Measurements from ENCODE around the gene DTX2. TPM values are rescaled to one million over a fixed set of nuclear protein-coding genes. Genes with fewer than 3 reads are reported as not detected.

The DTX2 gene
- total and polyA plus RNA-seq, 10 donors: 17.9 to 60.6 (median 42.9) TPM

DNA sequence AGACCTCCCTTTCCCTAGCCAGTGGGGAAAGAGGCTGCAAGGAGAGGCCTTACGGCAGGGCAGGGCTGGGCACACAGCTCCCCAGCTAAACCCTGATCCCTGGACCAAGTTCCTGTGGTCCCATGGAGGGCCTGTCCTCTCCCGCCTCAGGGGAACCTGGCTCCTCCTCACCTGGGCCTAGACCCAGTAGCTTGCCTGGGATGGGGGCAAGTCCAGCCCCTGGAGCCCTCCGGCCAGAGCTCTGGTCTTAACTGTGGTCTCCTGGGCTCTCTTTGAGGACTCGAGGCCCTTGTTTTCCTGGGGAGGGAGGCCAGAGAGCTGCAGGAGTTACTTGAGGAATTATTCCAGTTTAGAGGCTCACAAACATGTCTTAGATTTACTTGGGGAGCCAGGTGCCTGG is 35.3 kb upstream of the DTX2 start:
- Histone ChIP-seq H3K4me1 (peaks cover 0 to 10% (median 0%) of the 10 kb centered on the region in 6 donors), H3K4me3 (no peak overlapping the region), H3K27ac (no peak overlapping the region), H3K36me3 (no peaks in the 10 kb centered on the region), H3K27me3 (replicated peaks in 1 of 7) (no peaks in the 10 kb centered on the region), H3K9me3 (no peaks in the 10 kb centered on the region)
- no peak for TF ChIP-seq POLR2AphosphoS5 (IDR thresholded peaks at IDR 0.05)
- TF ChIP-seq POLR2A (IDR thresholded peaks at IDR 0.05): no peak
- TF ChIP-seq, protein P1, sequence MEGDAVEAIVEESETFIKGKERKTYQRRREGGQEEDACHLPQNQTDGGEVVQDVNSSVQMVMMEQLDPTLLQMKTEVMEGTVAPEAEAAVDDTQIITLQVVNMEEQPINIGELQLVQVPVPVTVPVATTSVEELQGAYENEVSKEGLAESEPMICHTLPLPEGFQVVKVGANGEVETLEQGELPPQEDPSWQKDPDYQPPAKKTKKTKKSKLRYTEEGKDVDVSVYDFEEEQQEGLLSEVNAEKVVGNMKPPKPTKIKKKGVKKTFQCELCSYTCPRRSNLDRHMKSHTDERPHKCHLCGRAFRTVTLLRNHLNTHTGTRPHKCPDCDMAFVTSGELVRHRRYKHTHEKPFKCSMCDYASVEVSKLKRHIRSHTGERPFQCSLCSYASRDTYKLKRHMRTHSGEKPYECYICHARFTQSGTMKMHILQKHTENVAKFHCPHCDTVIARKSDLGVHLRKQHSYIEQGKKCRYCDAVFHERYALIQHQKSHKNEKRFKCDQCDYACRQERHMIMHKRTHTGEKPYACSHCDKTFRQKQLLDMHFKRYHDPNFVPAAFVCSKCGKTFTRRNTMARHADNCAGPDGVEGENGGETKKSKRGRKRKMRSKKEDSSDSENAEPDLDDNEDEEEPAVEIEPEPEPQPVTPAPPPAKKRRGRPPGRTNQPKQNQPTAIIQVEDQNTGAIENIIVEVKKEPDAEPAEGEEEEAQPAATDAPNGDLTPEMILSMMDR (IDR thresholded peaks at IDR 0.05 in 8 of 11, conservative IDR thresholded peaks at IDR 0.05 in 3 of 11): no peak
- intact Hi-C loops (cut with DNase I; ENCODE audit: low total_unique reads): no loop called here
- WGBS, 5 donors: 88 to 96% (median 93%) methylated on average over 3 to 4 of the region's 4 CpGs
- no peak for DNase-seq

DNA sequence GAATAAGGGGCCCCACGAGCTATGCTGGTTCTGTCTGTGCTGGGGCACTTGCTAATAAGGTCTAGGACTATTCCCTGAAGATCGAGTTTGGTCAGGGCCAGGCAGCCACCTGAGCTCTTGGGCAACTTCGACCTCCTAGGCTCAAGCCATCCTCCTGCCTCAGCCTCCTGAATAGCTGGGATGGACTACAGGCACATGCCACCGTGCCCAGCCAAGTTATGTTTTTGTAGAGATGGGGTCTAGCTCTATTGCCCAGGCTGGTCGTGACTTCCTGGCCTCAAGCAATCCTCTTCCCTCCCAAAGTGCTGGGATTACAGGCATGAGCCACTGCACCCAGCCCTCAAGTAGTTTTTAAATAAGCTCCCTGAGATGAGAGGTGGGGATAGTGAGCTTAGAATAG is 33.9 kb upstream of the DTX2 start:
- intact Hi-C loops (cut with DNase I; ENCODE audit: low total_unique reads): no loop called here
- TF ChIP-seq POLR2AphosphoS5 (IDR thresholded peaks at IDR 0.05): no peak
- TF ChIP-seq, protein P1 (IDR thresholded peaks at IDR 0.05 in 8 of 11, conservative IDR thresholded peaks at IDR 0.05 in 3 of 11): no peak
- Histone ChIP-seq H3K9me3 (no peaks in the 10 kb centered on the region), H3K4me1 (peaks cover 0 to 10% (median 0%) of the 10 kb centered on the region in 6 donors), H3K27me3 (replicated peaks in 1 of 7) (no peaks in the 10 kb centered on the region), H3K4me3 (no peak overlapping the region), H3K36me3 (no peaks in the 10 kb centered on the region), H3K27ac (no peak overlapping the region)
- DNase-seq: no peak
- WGBS, 5 donors: 85 to 93% (median 90%) methylated on average over 5 of the region's 5 CpGs

DNA sequence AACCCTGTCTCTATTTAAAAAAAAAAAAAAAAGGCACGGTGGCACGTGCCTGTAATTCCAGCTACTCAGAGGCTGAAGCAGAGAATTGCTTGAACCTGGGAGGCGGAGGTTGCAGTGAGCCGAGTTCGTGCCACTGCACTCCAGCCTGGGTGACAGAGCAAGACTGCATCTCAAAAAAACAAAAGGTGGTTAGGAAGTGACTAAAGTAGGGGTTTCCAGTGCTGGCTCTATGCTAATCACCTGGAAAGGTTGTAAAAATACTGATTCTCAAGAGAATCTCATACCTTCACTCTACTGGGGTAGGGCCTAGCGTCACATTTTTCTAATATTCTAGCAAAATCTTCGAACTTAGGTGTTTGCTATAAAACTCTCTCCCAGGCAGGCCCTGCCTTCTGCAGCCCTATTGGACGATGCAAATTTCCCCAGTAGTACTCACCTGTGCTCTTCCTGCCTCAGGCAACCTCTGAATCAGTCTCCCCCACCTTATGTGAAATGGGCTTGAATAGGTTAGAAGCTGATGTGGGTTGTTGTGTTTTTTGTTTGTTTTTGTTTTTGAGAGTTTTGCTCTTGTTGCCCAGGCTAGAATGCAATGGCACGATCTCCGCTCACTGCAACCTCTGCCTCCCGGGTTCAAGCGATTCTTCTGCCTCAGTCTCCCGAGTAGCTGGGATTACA is 33.2 kb upstream of the DTX2 start:
- intact Hi-C loops (cut with DNase I; ENCODE audit: low total_unique reads): no loop called here
- 87 to 93% (median 90%) methylated on average over 13 of the region's 13 CpGs for whole genome bisulfite sequencing, 5 donors
- peaks cover 0 to 10% (median 0%) of the 10 kb centered on the region in 6 donors for H3K4me1 ChIP-seq
- H3K9me3 ChIP-seq: no peaks in the 10 kb centered on the region
- no peaks in the 10 kb centered on the region for H3K36me3 ChIP-seq
- no peaks in the 10 kb centered on the region for H3K27me3 ChIP-seq (replicated peaks in 1 of 7)
- DNase-seq: no peak
- no peak overlapping the region for H3K27ac ChIP-seq
- TF ChIP-seq POLR2A (IDR thresholded peaks at IDR 0.05) (no peak), POLR2AphosphoS5 (IDR thresholded peaks at IDR 0.05) (no peak)
- TF ChIP-seq, protein P1 (IDR thresholded peaks at IDR 0.05 in 8 of 11, conservative IDR thresholded peaks at IDR 0.05 in 3 of 11): no peak
- H3K4me3 ChIP-seq: no peak overlapping the region

DNA sequence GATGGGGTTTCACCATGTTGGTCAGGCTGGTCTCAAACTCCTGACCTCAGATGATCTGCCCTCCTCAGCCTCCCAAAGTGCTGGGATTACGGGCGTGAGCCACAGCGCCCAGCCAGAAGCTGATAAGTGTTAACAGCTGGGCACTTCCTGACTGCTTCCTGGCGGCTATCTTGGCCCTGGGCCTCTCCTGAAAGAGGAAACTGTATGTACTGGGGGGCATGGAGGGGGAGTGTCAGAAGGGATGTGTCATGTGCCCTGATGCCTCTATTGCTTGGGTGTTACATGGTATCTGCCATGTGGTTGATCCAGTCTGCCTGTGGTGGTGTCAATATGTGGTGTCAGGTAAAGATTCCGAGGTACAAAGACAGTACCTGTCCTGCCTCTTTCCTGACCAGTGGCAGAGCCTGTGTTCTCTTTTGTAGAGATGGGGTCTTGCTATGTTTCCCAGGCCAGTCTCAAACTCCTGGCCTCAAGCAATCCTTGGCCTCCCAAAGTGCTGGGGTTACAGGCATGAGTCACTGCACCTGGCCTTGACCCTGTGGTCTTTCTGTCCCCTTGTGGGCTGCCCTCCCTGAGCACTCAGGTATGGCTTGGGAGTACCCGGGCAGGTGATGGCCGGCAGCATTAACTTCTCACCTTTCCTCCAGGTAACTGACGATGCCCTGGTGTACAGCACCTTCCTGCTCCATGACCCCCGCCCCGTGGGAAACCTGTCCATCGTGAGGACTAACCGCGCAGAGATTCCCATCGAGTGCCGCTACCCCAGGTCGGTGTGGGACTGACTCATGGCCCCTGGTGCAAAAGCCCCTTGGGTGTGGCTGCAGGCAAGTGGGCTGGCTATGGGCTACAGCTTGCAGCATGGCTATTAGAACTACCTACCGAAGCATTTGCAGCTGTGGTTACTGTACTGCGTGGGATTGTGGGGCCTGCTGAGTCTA is 32.4 kb upstream of the DTX2 start:
- Histone ChIP-seq H3K4me1 (peaks cover 0 to 10% (median 0%) of the 10 kb centered on the region in 6 donors), H3K9me3 (no peaks in the 10 kb centered on the region), H3K36me3 (no peaks in the 10 kb centered on the region), H3K27ac (no peak overlapping the region), H3K4me3 (no peak overlapping the region), H3K27me3 (replicated peaks in 1 of 7) (no peaks in the 10 kb centered on the region)
- TF ChIP-seq POLR2A (IDR thresholded peaks at IDR 0.05) (no peak), POLR2AphosphoS5 (IDR thresholded peaks at IDR 0.05) (peak in 2 of 3 donors; percentile 47 to 56)
- DNase-seq: no peak
- WGBS, 5 donors: 56 to 83% (median 79%) methylated on average over 9 to 18 of the region's 18 CpGs
- intact Hi-C loops (cut with DNase I; ENCODE audit: low total_unique reads): no loop called here
